ENCODE results near the gene UBE2D1.

Gene UBE2D1

GRCh38 chr10:58382489-58382995 is 47.7 kb downstream of the UBE2D1 start:
- H3K9me3 ChIP-seq (ENCODE audit: insufficient read depth, low read length, severe bottlenecking): no peaks in the 10 kb centered on the region
- no peaks in the 10 kb centered on the region for H3K27me3 ChIP-seq (ENCODE audit: insufficient read depth, low read length, poor library complexity)
- no peak for ATAC-seq (ENCODE audit: insufficient read depth, low read depth)
- peaks cover 32% of the 10 kb centered on the region for H3K4me1 ChIP-seq (ENCODE audit: insufficient read depth, low read length)
- H3K27ac ChIP-seq (ENCODE audit: low read length): no peak overlapping the region
- no peak overlapping the region for H3K4me2 ChIP-seq (ENCODE audit: insufficient read depth, low read length)
- H3K36me3 ChIP-seq (ENCODE audit: insufficient read depth, low read length): peaks cover 11% of the 10 kb centered on the region
- no peak overlapping the region for H2AFZ ChIP-seq (ENCODE audit: low read depth, low read length)
- peaks cover 23% of the 10 kb centered on the region for H3K79me2 ChIP-seq (ENCODE audit: insufficient read depth, low read length)
- peaks cover 15% of the 10 kb centered on the region for H4K20me1 ChIP-seq (ENCODE audit: insufficient read depth, low read length)
- DNase-seq: no peak
- H3K9ac ChIP-seq (ENCODE audit: low read depth, low read length): no peak overlapping the region
- no peak overlapping the region for H3K4me3 ChIP-seq (ENCODE audit: low read depth in 1 of 2, low read length in 2 of 2)
- no peak for TF ChIP-seq CTCF (IDR thresholded peaks at IDR 0.05; ENCODE audit: borderline replicate concordance, extremely low read depth, low read length, poor library complexity, severe bottlenecking)
- TF ChIP-seq EZH2 (IDR thresholded peaks at IDR 0.05; ENCODE audit: borderline replicate concordance, low read depth, low read length, severe bottlenecking): no peak

- peaks cover 41% of the 10 kb centered on the region for H3K4me1 ChIP-seq (ENCODE audit: insufficient read depth, low read length)
- H3K27me3 ChIP-seq (ENCODE audit: insufficient read depth, low read length, poor library complexity): no peaks in the 10 kb centered on the region
- H3K27ac ChIP-seq (ENCODE audit: low read length): peak overlapping the region; percentile 79; the same call in 1 of the 2 replicates
- ATAC-seq (ENCODE audit: insufficient read depth, low read depth) (peak; percentile 38), DNase-seq (no peak)
- H3K4me2 ChIP-seq (ENCODE audit: insufficient read depth, low read length): peak overlapping the region; percentile 90
- peaks cover 17% of the 10 kb centered on the region for H4K20me1 ChIP-seq (ENCODE audit: insufficient read depth, low read length)
- peaks cover 27% of the 10 kb centered on the region for H3K36me3 ChIP-seq (ENCODE audit: insufficient read depth, low read length)
- H3K79me2 ChIP-seq (ENCODE audit: insufficient read depth, low read length): peaks cover 38% of the 10 kb centered on the region
- peak overlapping the region; percentile 93 for H2AFZ ChIP-seq (ENCODE audit: low read depth, low read length)
- no peak for TF ChIP-seq CTCF (IDR thresholded peaks at IDR 0.05; ENCODE audit: borderline replicate concordance, extremely low read depth, low read length, poor library complexity, severe bottlenecking)
- TF ChIP-seq EZH2 (IDR thresholded peaks at IDR 0.05; ENCODE audit: borderline replicate concordance, low read depth, low read length, severe bottlenecking): no peak
- H3K9me3 ChIP-seq (ENCODE audit: insufficient read depth, low read length, severe bottlenecking): no peaks in the 10 kb centered on the region
- H3K4me3 ChIP-seq (ENCODE audit: low read depth in 1 of 2, low read length in 2 of 2): peak overlapping the region in 1 of 2 experiments; percentile 91; a peak in 2 of 4 replicates
- peak overlapping the region; percentile 81; the same call in 1 of the 2 replicates for H3K9ac ChIP-seq (ENCODE audit: low read depth, low read length)
Measured at GRCh38 chr10:58384095-58384494, 49.3 kb downstream of the UBE2D1 start.

GRCh38 chr10:58384544-58384998 is 49.8 kb downstream of the UBE2D1 start:
- Histone ChIP-seq H3K9me3 (ENCODE audit: insufficient read depth, low read length, severe bottlenecking) (no peaks in the 10 kb centered on the region), H3K4me1 (ENCODE audit: insufficient read depth, low read length) (peaks cover 45% of the 10 kb centered on the region), H3K27me3 (ENCODE audit: insufficient read depth, low read length, poor library complexity) (no peaks in the 10 kb centered on the region), H4K20me1 (ENCODE audit: insufficient read depth, low read length) (peaks cover 20% of the 10 kb centered on the region), H3K79me2 (ENCODE audit: insufficient read depth, low read length) (peaks cover 43% of the 10 kb centered on the region), H2AFZ (ENCODE audit: low read depth, low read length) (peak overlapping the region; percentile 93), H3K36me3 (ENCODE audit: insufficient read depth, low read length) (peaks cover 31% of the 10 kb centered on the region), H3K9ac (ENCODE audit: low read depth, low read length) (peak overlapping the region; percentile 81), H3K27ac (ENCODE audit: low read length) (peak overlapping the region; percentile 79), H3K4me3 (ENCODE audit: low read depth in 1 of 2, low read length in 2 of 2) (peak overlapping the region; percentile 81 to 91; a peak in 3 of 4 replicates), H3K4me2 (ENCODE audit: insufficient read depth, low read length) (peak overlapping the region; percentile 90)
- no peak for ATAC-seq (ENCODE audit: insufficient read depth, low read depth)
- no peak for DNase-seq
- no peak for TF ChIP-seq EZH2 (IDR thresholded peaks at IDR 0.05; ENCODE audit: borderline replicate concordance, low read depth, low read length, severe bottlenecking)
- TF ChIP-seq CTCF (IDR thresholded peaks at IDR 0.05; ENCODE audit: borderline replicate concordance, extremely low read depth, low read length, poor library complexity, severe bottlenecking): no peak

All from DND-41 (cell line).